ENCODE measurements around the gene FGF23.
"Not testable (repeated sequence)": the region's sequence is repeated elsewhere in the genome, so short reads cannot be mapped to it uniquely, and the experiment has no call there.

The FGF23 gene

GRCh38 chr12:4407136-4407535, 27.6 kb upstream of the FGF23 start:
- no peaks in the 10 kb centered on the region for H3K27me3 ChIP-seq (ENCODE audit: low read length)
- no peaks in the 10 kb centered on the region for H3K9me3 ChIP-seq (ENCODE audit: insufficient read depth, low read length)
- no peaks in the 10 kb centered on the region for H3F3A ChIP-seq (ENCODE audit: insufficient read depth)
- H3K4me3 ChIP-seq (ENCODE audit: insufficient read depth, low read length, poor library complexity, severe bottlenecking): no peak overlapping the region
- no peak overlapping the region for H2AFZ ChIP-seq (ENCODE audit: low read depth, low read length, severe bottlenecking)
- H3K9me2 ChIP-seq (replicated peaks; ENCODE audit: insufficient read depth, low read length): no peaks in the 10 kb centered on the region
- H3K9ac ChIP-seq (ENCODE audit: low read length): no peak overlapping the region
- no peaks in the 10 kb centered on the region for H3K36me3 ChIP-seq (ENCODE audit: low read length)
- no peaks in the 10 kb centered on the region for H4K20me1 ChIP-seq (ENCODE audit: low read depth, low read length)
- no peak overlapping the region for H3K27ac ChIP-seq (ENCODE audit: low read depth, low read length)
- TF ChIP-seq CTCF (IDR thresholded peaks at IDR 0.05; ENCODE audit: insufficient read depth, low read length, poor library complexity, severe bottlenecking) (no peak), EZH2phosphoT487 (conservative IDR thresholded peaks at IDR 0.05; ENCODE audit: low read length) (no peak)
- no peaks in the 10 kb centered on the region for H3K79me2 ChIP-seq (ENCODE audit: insufficient read depth, low read length)
- H3K4me2 ChIP-seq (ENCODE audit: low read depth, low read length, poor library complexity, severe bottlenecking): no peak overlapping the region

- H3K36me3 ChIP-seq (ENCODE audit: low read length); H2AFZ ChIP-seq (ENCODE audit: low read depth, low read length, severe bottlenecking); H3K9me2 ChIP-seq (replicated peaks; ENCODE audit: insufficient read depth, low read length); H3K27me3 ChIP-seq (ENCODE audit: low read length); H4K20me1 ChIP-seq (ENCODE audit: low read depth, low read length); H3K4me2 ChIP-seq (ENCODE audit: low read depth, low read length, poor library complexity, severe bottlenecking); H3K79me2 ChIP-seq (ENCODE audit: insufficient read depth, low read length); H3K27ac ChIP-seq (ENCODE audit: low read depth, low read length); H3F3A ChIP-seq (ENCODE audit: insufficient read depth); H3K9me3 ChIP-seq (ENCODE audit: insufficient read depth, low read length); H3K4me3 ChIP-seq (ENCODE audit: insufficient read depth, low read length, poor library complexity, severe bottlenecking); H3K9ac ChIP-seq (ENCODE audit: low read length): not testable (repeated sequence)
Observed at GRCh38 chr12:4404877-4405637, 25.5 kb upstream of the FGF23 start.

- Histone ChIP-seq H3K9me3 (ENCODE audit: insufficient read depth, low read length) (no peaks in the 10 kb centered on the region), H2AFZ (ENCODE audit: low read depth, low read length, severe bottlenecking) (no peak overlapping the region), H3K4me2 (ENCODE audit: low read depth, low read length, poor library complexity, severe bottlenecking) (no peak overlapping the region), H3K9ac (ENCODE audit: low read length) (no peak overlapping the region), H3F3A (ENCODE audit: insufficient read depth) (no peaks in the 10 kb centered on the region), H3K36me3 (ENCODE audit: low read length) (no peaks in the 10 kb centered on the region), H3K4me3 (ENCODE audit: insufficient read depth, low read length, poor library complexity, severe bottlenecking) (no peak overlapping the region), H3K27me3 (ENCODE audit: low read length) (no peaks in the 10 kb centered on the region), H3K27ac (ENCODE audit: low read depth, low read length) (no peak overlapping the region), H3K9me2 (replicated peaks; ENCODE audit: insufficient read depth, low read length) (no peaks in the 10 kb centered on the region), H4K20me1 (ENCODE audit: low read depth, low read length) (no peaks in the 10 kb centered on the region), H3K79me2 (ENCODE audit: insufficient read depth, low read length) (no peaks in the 10 kb centered on the region)
- TF ChIP-seq CTCF (IDR thresholded peaks at IDR 0.05; ENCODE audit: insufficient read depth, low read length, poor library complexity, severe bottlenecking) (no peak), EZH2phosphoT487 (conservative IDR thresholded peaks at IDR 0.05; ENCODE audit: low read length) (no peak)
Observed at GRCh38 chr12:4402996-4403395, 23.5 kb upstream of the FGF23 start.

GRCh38 chr12:4401117-4401516, 21.6 kb upstream of the FGF23 start:
- H3K27me3 ChIP-seq (ENCODE audit: low read length): no peaks in the 10 kb centered on the region
- H3K4me3 ChIP-seq (ENCODE audit: insufficient read depth, low read length, poor library complexity, severe bottlenecking): no peak overlapping the region
- H3K9me2 ChIP-seq (replicated peaks; ENCODE audit: insufficient read depth, low read length): no peaks in the 10 kb centered on the region
- no peaks in the 10 kb centered on the region for H3K36me3 ChIP-seq (ENCODE audit: low read length)
- no peak overlapping the region for H2AFZ ChIP-seq (ENCODE audit: low read depth, low read length, severe bottlenecking)
- no peaks in the 10 kb centered on the region for H3K9me3 ChIP-seq (ENCODE audit: insufficient read depth, low read length)
- no peaks in the 10 kb centered on the region for H3K79me2 ChIP-seq (ENCODE audit: insufficient read depth, low read length)
- H3F3A ChIP-seq (ENCODE audit: insufficient read depth): no peaks in the 10 kb centered on the region
- H3K27ac ChIP-seq (ENCODE audit: low read depth, low read length): no peak overlapping the region
- TF ChIP-seq CTCF (IDR thresholded peaks at IDR 0.05; ENCODE audit: insufficient read depth, low read length, poor library complexity, severe bottlenecking): no peak
- TF ChIP-seq EZH2phosphoT487 (conservative IDR thresholded peaks at IDR 0.05; ENCODE audit: low read length): no peak
- H4K20me1 ChIP-seq (ENCODE audit: low read depth, low read length): no peaks in the 10 kb centered on the region
- no peak overlapping the region for H3K9ac ChIP-seq (ENCODE audit: low read length)
- H3K4me2 ChIP-seq (ENCODE audit: low read depth, low read length, poor library complexity, severe bottlenecking): no peak overlapping the region

Measured in SU-DHL-6 (cell line).